Fibroblast of pulmonary artery (primary cell): ENCODE measurements around the gene PUS7L.
"Not testable (repeated sequence)": the region's sequence is repeated elsewhere in the genome, so short reads cannot be mapped to it uniquely, and the experiment has no call there.

ENCODE experiments used
- DNase-seq: peaks from one replicate; pipeline ENCODE4 v3.0.0-alpha.2; 2010; ENCODE audit warnings: low read depth
- H3K4me3 ChIP-seq: replicated peaks from 2 replicates; pipeline ENCODE4 v1.5.1; 2011; ENCODE audit warnings: low read depth, mild to moderate bottlenecking, control low read depth, low read length, moderate library complexity
- TF ChIP-seq, protein P1 (sequence below): IDR thresholded peaks from 2 replicates; pipeline ENCODE4 v1.5.1; 2011; ENCODE audit warnings: mild to moderate bottlenecking, control low read depth, low read length, inconsistent platforms; ENCODE audit errors: missing control alignments

The PUS7L gene

DNA sequence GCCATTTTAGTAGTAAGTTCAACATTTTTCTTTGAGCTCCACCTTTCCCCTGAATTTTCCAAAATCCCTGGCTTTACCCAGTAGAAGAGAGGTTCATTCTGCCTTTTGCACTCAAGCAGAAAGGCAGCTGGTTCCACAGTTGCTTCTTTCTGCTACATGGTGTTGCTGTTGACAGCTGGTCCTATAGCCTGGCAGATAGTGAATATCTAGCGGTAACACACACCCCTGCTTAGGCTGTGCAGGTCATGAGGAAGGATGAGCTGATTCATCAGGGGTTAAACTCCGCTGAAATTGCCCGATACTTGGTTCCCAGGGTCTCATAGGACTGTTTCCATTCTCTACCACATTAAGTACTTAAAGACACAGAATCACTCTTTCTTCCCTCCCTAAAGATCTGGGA is 62.4 kb downstream of the PUS7L start:
- DNase-seq, result no peak

DNA sequence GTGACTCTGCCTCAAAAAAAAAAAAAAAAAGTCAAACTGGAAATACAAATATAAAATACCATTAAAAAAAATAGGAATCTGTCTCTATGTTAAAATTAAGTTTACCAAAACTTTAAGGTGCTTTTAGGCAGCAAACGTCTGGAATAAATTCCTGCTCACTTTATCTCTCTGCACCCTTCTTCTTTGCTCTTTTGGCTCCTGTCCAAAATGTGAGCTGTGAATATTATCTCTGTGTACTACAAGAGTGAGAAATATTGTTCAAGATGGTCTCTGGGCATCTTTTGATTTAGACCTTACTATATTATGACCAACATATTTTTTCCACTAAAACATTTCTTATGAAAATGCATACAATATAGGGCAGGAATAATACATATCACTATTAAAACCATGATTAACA is 63.7 kb downstream of the PUS7L start:
- DNase-seq, result no peak
- TF ChIP-seq, protein P1, sequence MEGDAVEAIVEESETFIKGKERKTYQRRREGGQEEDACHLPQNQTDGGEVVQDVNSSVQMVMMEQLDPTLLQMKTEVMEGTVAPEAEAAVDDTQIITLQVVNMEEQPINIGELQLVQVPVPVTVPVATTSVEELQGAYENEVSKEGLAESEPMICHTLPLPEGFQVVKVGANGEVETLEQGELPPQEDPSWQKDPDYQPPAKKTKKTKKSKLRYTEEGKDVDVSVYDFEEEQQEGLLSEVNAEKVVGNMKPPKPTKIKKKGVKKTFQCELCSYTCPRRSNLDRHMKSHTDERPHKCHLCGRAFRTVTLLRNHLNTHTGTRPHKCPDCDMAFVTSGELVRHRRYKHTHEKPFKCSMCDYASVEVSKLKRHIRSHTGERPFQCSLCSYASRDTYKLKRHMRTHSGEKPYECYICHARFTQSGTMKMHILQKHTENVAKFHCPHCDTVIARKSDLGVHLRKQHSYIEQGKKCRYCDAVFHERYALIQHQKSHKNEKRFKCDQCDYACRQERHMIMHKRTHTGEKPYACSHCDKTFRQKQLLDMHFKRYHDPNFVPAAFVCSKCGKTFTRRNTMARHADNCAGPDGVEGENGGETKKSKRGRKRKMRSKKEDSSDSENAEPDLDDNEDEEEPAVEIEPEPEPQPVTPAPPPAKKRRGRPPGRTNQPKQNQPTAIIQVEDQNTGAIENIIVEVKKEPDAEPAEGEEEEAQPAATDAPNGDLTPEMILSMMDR, result no peak

More for the DNA sequence above, 62.4 kb downstream of the PUS7L start:
- no peak overlapping the region for H3K4me3 ChIP-seq
- TF ChIP-seq, protein P1, result no peak

DNA sequence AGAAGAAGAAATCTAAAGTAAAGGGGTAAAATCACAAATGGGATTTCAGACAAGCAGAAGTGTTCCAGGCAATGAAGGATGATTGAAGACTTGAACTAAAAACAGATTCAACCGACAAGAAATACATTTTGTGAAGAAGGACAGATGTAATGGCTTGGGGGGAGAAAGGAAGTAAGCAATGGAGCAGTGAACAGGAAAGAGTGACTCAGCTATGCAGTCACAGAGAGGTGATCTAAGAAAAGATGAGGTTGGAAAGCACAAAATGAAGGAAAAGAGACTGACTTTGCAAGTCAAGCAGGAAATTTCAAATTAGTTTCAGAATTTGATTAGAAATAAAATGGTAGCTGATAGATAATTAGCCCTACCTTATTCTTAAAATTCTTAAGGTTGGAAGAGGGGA is 66.5 kb downstream of the PUS7L start:
- TF ChIP-seq, protein P1, result no peak
- peak; percentile 57 for DNase-seq
- no peak overlapping the region for H3K4me3 ChIP-seq

More for the DNA sequence above, 63.7 kb downstream of the PUS7L start:
- H3K4me3 ChIP-seq, result no peak overlapping the region

DNA sequence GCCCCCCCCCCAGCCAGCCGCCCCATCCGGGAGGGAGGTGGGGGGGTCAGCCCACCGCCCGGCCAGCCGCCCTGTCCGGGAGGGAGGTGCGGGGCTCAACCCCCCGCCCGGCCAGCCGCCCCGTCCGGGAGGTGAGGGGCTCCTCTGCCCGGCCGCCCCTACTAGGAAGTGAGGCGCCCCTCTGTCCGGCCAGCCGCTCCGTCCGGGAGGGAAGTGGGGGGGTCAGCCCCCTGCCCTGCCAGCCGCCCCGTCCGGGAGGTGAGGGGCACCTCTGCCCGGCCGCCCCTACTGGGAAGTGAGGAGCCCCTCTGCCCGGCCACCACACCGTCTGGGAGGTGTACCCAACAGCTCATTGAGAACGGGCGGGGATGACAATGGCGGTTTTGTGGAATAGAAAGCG is 73.1 kb downstream of the PUS7L start:
- not testable (repeated sequence) for DNase-seq

DNA sequence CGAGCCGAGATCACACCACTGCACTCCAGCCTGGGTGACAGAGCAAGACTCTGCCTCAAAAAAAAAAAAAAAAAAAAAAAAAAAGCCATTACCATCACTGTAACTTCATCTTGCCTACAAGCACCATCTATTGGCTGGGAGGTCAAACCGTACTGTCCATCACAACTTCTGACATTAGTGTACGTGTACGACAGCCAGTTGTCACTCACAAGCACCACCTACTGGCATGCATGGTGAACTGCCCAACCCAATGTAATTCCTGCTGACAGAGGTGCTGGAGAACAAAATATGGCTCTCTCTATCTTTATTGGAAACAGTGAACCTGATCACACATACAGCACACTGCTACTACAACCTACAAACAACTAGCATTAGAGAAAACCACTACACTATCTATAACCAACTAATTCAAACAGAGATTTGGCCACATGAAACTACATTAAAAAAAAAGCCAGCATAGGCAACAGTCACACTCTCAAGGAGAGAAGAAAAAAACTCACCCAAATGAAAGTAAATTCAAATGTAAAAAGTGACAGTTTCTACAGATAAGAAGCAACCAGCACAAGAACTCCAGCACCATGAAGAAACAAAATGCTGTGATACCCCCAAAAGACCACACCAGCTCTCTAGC is 82.3 kb downstream of the PUS7L start:
- H3K4me3 ChIP-seq, result no peak overlapping the region
- TF ChIP-seq, protein P1, result peak; percentile 65
- peak; percentile 22 for DNase-seq

More for the DNA sequence above, 73.1 kb downstream of the PUS7L start:
- not testable (repeated sequence) for H3K4me3 ChIP-seq

DNA sequence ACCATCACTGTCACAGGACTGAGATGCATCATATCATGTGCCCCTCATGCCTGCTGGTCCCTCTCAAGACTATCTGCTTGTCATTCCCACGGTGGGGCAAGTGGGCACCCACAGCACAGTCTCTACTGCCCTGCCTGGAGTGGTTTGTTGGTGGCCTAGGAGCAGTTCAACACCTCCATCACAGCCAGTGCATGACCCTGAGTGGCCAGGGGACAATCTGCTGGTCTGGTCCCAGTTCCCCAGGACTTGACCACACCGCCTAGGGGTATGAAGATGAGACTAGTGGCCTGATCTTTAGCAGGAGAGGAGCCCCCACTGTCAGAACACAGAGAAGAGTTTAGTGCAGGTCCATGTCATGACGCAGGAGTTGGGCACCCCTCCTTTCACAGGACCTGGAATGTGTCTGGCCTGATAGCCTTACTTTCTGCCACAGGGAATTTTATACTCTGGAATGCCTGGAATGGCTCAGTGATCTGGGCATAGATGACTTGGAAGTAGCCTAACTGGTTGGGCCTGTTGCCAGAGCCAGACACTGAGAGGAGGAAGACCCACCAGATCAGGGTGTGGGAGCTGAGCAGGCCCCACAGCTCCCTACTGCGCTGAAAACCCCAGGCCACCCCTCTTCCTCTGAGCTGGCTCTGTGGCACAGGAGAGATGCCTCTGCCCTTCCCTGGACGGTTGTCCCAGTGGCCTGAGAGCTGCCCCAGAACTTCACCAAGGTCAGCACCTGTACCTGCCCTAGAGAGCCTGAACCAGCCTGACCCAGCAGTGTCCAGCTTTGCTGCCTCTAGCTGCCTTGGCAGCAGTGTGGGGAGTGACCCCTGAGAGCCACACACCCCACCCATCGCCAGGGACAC is 83.3 kb downstream of the PUS7L start:
- H3K4me3 ChIP-seq, result no peak overlapping the region
- DNase-seq, result peak; percentile 1
- TF ChIP-seq, protein P1, result no peak

DNA sequence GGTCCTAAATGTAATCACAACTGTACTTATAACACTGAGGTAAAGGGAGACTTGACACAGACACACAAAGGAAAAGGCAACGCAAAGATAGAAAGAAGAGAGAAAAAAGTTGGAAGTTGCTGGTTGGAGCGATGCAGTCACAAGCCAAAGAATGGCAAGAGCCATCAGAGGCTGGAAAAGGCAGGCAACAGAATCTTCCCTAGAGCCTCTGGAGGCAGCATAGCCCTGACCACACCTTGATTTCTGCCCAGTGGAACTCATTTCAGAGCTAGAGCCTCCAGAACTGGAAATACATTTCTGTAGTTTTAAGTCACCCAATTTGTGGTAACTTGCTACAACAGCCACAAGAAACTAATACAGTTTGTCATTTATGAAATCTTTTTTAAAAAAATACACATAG is 89.2 kb downstream of the PUS7L start:
- no peak overlapping the region for H3K4me3 ChIP-seq
- no peak for DNase-seq
- TF ChIP-seq, protein P1, result no peak
